Measurements from ENCODE around the gene ATP6V0A4. TPM values are rescaled to one million over a fixed set of nuclear protein-coding genes. Genes with fewer than 3 reads are reported as not detected.
"Not testable (repeated sequence)": the region's sequence is repeated elsewhere in the genome, so short reads cannot be mapped to it uniquely, and the experiment has no call there.

The ATP6V0A4 gene
- total RNA-seq (2014; rRNA removed; shearing (Covaris generic)), result 0.15 and 0.23 TPM in 2 replicates
- polyA plus RNA-seq (2014; cell fraction: nucleus; rRNA removed), result 0.18 TPM in 1 of 2 replicates, not detected in the other

- DNase-seq (ENCODE audit: extremely low read depth, low read depth), result no peak
These were observed at the start of gene ATP6V0A4, which contains the start of gene TMEM213 for GRCh38 chr7:138797715-138798320. TSS of gene ATP6V0A4 (minus strand) at chr7:138798196. CDS start at chr7:138771247, 26,949 bp downstream. TSS of gene TMEM213 (plus strand) at chr7:138797994. CDS start at chr7:138798105, 111 bp downstream.

GRCh38 chr7:138845711-138846110, 47.7 kb upstream of the ATP6V0A4 start:
- DNase-seq (ENCODE audit: extremely low read depth, low read depth), result no peak

GRCh38 chr7:138843632-138844580, 45.9 kb upstream of the ATP6V0A4 start:
- DNase-seq (ENCODE audit: extremely low read depth, low read depth), result no peak

GRCh38 chr7:138842111-138842510, 44.1 kb upstream of the ATP6V0A4 start:
- DNase-seq (ENCODE audit: extremely low read depth, low read depth), result no peak

- DNase-seq (ENCODE audit: extremely low read depth, low read depth), result no peak
These were observed 40.2 kb upstream of the ATP6V0A4 start for GRCh38 chr7:138838166-138838565.

GRCh38 chr7:138837627-138838026, 39.6 kb upstream of the ATP6V0A4 start:
- no peak for DNase-seq (ENCODE audit: extremely low read depth, low read depth)

GRCh38 chr7:138835087-138835486, 37.1 kb upstream of the ATP6V0A4 start:
- no peak for DNase-seq (ENCODE audit: extremely low read depth, low read depth)

- DNase-seq (ENCODE audit: extremely low read depth, low read depth), result no peak
These were observed 36.6 kb upstream of the ATP6V0A4 start for GRCh38 chr7:138834583-138834982.

GRCh38 chr7:138833596-138833995, 35.6 kb upstream of the ATP6V0A4 start:
- no peak for DNase-seq (ENCODE audit: extremely low read depth, low read depth)

GRCh38 chr7:138832966-138833365, 35.0 kb upstream of the ATP6V0A4 start:
- DNase-seq (ENCODE audit: extremely low read depth, low read depth), result no peak

- DNase-seq (ENCODE audit: extremely low read depth, low read depth), result no peak
These were observed 31.3 kb upstream of the ATP6V0A4 start for GRCh38 chr7:138829335-138829734.

- no peak for DNase-seq (ENCODE audit: extremely low read depth, low read depth)
These were observed 30.3 kb upstream of the ATP6V0A4 start for GRCh38 chr7:138828302-138828701.

GRCh38 chr7:138825049-138825721, 27.2 kb upstream of the ATP6V0A4 start:
- no peak for DNase-seq (ENCODE audit: extremely low read depth, low read depth)

GRCh38 chr7:138822867-138823535, 25.0 kb upstream of the ATP6V0A4 start:
- DNase-seq (ENCODE audit: extremely low read depth, low read depth), result no peak

- no peak for DNase-seq (ENCODE audit: extremely low read depth, low read depth)
These were observed 23.9 kb upstream of the ATP6V0A4 start for GRCh38 chr7:138821912-138822311.

GRCh38 chr7:138819625-138820024, 21.6 kb upstream of the ATP6V0A4 start:
- DNase-seq (ENCODE audit: extremely low read depth, low read depth), result no peak

GRCh38 chr7:138816650-138817049, 18.7 kb upstream of the ATP6V0A4 start:
- DNase-seq (ENCODE audit: extremely low read depth, low read depth), result no peak

- DNase-seq (ENCODE audit: extremely low read depth, low read depth), result no peak
These were observed 16.9 kb upstream of the ATP6V0A4 start for GRCh38 chr7:138814816-138815332.

- no peak for DNase-seq (ENCODE audit: extremely low read depth, low read depth)
These were observed 15.9 kb upstream of the ATP6V0A4 start for GRCh38 chr7:138813945-138814344.

- not testable (repeated sequence) for DNase-seq (ENCODE audit: extremely low read depth, low read depth)
These were observed 13.3 kb upstream of the ATP6V0A4 start for GRCh38 chr7:138811327-138811726.

All from NCI-H460 (cell line).